ENCODE data around the gene DENND1A. TPM values are rescaled to one million over a fixed set of nuclear protein-coding genes. Genes with fewer than 3 reads are reported as not detected.

The DENND1A gene
- total and polyA plus RNA-seq, 2 of the 13 experiments (the other 11 are each of a cell fraction or from before 2014, with no cell fraction given), result 14.8 to 30.1 TPM

- no peak overlapping the region for H3K27ac ChIP-seq (ENCODE audit: extremely low read length, insufficient read depth, low read length)
- no peak overlapping the region for H3K4me3 ChIP-seq (replicated peaks in 1 of 3; ENCODE audit: insufficient read depth in 1 of 3, low read depth in 2 of 3, low read length in 3 of 3)
- peaks cover 27 to 38% of the 10 kb centered on the region in 2 experiments for H3K36me3 ChIP-seq (replicated peaks in 1 of 2; ENCODE audit: control insufficient read depth in 1 of 2, insufficient read depth in 2 of 2, low read length in 2 of 2)
- in situ Hi-C loops (cut with HindIII; ENCODE audit: extremely low pct_ligation_motif_present, low pct_unique_long_range_greater_than_20kb), result no loop called here
- no peak overlapping the region for H2AFZ ChIP-seq (ENCODE audit: low read length)
- FAIRE-seq, result no peak
- no TSS peak for BruUV-seq (replicated peaks)
- ATAC-seq, result no peak
- ChIA-PET CTCF (ENCODE audit: low intra/inter-chr PET ratio, low total read pairs) (no interaction called here), POLR2A (no interaction called here)
- intact Hi-C loops (cut with micrococcal nuclease; ENCODE audit: unreplicated experiment), result no loop called here
- no peak overlapping the region for H3K9ac ChIP-seq (ENCODE audit: insufficient read depth, low read depth, low read length)
- H3K9me3 ChIP-seq (ENCODE audit: low read length), result no peaks in the 10 kb centered on the region
- DNase-seq (ENCODE audit: low spot score), result no peak
- H4K20me1 ChIP-seq (ENCODE audit: insufficient read depth, low read length), result no peaks in the 10 kb centered on the region
- peaks cover 8% of the 10 kb centered on the region for H3K4me1 ChIP-seq (ENCODE audit: insufficient read depth, low read length)
- H3K27me3 ChIP-seq (ENCODE audit: control insufficient read depth in 1 of 2, insufficient read depth in 2 of 2, low read length in 2 of 2), result no peaks in the 10 kb centered on the region
- H3K4me2 ChIP-seq (ENCODE audit: low read depth, low read length), result no peak overlapping the region
- H3K79me2 ChIP-seq (ENCODE audit: insufficient read depth, low read length), result no peaks in the 10 kb centered on the region
- 95% methylated on average over 14 of the region's 14 CpGs for WGBS (ENCODE audit: low lambda C conversion rate)
- no peak for TF ChIP-seq ZNF879 (CRISPR knock-in tag; IDR thresholded peaks at IDR 0.05)
- no peak for TF ChIP-seq SALL1 (CRISPR knock-in tag; IDR thresholded peaks at IDR 0.05)
- no peak for TF ChIP-seq ZNF235 (CRISPR knock-in tag; IDR thresholded peaks at IDR 0.05; ENCODE audit: borderline replicate concordance)
- no peak for TF ChIP-seq ZNF775 (CRISPR knock-in tag; IDR thresholded peaks at IDR 0.05; ENCODE audit: borderline replicate concordance)
- TF ChIP-seq TERF1 (CRISPR knock-in tag; IDR thresholded peaks at IDR 0.05), result no peak
- TF ChIP-seq, protein P1, sequence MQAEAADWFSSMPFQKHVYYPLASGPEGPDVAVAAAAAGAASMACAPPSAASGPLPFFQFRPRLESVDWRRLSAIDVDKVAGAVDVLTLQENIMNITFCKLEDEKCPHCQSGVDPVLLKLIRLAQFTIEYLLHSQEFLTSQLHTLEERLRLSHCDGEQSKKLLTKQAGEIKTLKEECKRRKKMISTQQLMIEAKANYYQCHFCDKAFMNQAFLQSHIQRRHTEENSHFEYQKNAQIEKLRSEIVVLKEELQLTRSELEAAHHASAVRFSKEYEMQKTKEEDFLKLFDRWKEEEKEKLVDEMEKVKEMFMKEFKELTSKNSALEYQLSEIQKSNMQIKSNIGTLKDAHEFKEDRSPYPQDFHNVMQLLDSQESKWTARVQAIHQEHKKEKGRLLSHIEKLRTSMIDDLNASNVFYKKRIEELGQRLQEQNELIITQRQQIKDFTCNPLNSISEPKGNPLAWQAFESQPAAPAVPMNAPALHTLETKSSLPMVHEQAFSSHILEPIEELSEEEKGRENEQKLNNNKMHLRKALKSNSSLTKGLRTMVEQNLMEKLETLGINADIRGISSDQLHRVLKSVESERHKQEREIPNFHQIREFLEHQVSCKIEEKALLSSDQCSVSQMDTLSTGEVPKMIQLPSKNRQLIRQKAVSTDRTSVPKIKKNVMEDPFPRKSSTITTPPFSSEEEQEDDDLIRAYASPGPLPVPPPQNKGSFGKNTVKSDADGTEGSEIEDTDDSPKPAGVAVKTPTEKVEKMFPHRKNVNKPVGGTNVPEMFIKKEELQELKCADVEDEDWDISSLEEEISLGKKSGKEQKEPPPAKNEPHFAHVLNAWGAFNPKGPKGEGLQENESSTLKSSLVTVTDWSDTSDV (CRISPR knock-in tag; IDR thresholded peaks at IDR 0.05), result no peak
- TF ChIP-seq, protein P2, sequence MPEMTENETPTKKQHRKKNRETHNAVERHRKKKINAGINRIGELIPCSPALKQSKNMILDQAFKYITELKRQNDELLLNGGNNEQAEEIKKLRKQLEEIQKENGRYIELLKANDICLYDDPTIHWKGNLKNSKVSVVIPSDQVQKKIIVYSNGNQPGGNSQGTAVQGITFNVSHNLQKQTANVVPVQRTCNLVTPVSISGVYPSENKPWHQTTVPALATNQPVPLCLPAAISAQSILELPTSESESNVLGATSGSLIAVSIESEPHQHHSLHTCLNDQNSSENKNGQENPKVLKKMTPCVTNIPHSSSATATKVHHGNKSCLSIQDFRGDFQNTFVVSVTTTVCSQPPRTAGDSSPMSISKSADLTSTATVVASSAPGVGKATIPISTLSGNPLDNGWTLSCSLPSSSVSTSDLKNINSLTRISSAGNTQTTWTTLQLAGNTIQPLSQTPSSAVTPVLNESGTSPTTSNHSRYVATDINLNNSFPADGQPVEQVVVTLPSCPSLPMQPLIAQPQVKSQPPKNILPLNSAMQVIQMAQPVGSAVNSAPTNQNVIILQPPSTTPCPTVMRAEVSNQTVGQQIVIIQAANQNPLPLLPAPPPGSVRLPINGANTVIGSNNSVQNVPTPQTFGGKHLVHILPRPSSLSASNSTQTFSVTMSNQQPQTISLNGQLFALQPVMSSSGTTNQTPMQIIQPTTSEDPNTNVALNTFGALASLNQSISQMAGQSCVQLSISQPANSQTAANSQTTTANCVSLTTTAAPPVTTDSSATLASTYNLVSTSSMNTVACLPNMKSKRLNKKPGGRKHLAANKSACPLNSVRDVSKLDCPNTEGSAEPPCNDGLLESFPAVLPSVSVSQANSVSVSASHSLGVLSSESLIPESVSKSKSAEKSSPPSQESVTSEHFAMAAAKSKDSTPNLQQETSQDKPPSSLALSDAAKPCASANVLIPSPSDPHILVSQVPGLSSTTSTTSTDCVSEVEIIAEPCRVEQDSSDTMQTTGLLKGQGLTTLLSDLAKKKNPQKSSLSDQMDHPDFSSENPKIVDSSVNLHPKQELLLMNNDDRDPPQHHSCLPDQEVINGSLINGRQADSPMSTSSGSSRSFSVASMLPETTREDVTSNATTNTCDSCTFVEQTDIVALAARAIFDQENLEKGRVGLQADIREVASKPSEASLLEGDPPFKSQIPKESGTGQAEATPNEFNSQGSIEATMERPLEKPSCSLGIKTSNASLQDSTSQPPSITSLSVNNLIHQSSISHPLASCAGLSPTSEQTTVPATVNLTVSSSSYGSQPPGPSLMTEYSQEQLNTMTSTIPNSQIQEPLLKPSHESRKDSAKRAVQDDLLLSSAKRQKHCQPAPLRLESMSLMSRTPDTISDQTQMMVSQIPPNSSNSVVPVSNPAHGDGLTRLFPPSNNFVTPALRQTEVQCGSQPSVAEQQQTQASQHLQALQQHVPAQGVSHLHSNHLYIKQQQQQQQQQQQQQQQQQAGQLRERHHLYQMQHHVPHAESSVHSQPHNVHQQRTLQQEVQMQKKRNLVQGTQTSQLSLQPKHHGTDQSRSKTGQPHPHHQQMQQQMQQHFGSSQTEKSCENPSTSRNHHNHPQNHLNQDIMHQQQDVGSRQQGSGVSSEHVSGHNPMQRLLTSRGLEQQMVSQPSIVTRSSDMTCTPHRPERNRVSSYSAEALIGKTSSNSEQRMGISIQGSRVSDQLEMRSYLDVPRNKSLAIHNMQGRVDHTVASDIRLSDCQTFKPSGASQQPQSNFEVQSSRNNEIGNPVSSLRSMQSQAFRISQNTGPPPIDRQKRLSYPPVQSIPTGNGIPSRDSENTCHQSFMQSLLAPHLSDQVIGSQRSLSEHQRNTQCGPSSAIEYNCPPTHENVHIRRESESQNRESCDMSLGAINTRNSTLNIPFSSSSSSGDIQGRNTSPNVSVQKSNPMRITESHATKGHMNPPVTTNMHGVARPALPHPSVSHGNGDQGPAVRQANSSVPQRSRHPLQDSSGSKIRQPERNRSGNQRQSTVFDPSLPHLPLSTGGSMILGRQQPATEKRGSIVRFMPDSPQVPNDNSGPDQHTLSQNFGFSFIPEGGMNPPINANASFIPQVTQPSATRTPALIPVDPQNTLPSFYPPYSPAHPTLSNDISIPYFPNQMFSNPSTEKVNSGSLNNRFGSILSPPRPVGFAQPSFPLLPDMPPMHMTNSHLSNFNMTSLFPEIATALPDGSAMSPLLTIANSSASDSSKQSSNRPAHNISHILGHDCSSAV (CRISPR knock-in tag; IDR thresholded peaks at IDR 0.05; ENCODE audit: borderline replicate concordance), result no peak
- TF ChIP-seq ZNF446 (CRISPR knock-in tag; IDR thresholded peaks at IDR 0.05), result no peak
- TF ChIP-seq AHR (CRISPR knock-in tag; IDR thresholded peaks at IDR 0.05), result no peak
- TF ChIP-seq, protein P3, sequence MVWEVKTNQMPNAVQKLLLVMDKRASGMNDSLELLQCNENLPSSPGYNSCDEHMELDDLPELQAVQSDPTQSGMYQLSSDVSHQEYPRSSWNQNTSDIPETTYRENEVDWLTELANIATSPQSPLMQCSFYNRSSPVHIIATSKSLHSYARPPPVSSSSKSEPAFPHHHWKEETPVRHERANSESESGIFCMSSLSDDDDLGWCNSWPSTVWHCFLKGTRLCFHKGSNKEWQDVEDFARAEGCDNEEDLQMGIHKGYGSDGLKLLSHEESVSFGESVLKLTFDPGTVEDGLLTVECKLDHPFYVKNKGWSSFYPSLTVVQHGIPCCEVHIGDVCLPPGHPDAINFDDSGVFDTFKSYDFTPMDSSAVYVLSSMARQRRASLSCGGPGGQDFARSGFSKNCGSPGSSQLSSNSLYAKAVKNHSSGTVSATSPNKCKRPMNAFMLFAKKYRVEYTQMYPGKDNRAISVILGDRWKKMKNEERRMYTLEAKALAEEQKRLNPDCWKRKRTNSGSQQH (CRISPR knock-in tag; IDR thresholded peaks at IDR 0.05; ENCODE audit: low read depth), result no peak
- TF ChIP-seq ZIK1 (CRISPR knock-in tag; IDR thresholded peaks at IDR 0.05; ENCODE audit: borderline replicate concordance, low read depth), result no peak
Measured at GRCh38 chr9:123453076-123453667, 476.8 kb downstream of the DENND1A start.
